ENCODE results near the gene TTC12. TPM values are rescaled to one million over a fixed set of nuclear protein-coding genes. Genes with fewer than 3 reads are reported as not detected.

The TTC12 gene
- total and polyA plus RNA-seq, 2 donors (not counting 3 experiments of a cell fraction or from before 2014, with no cell fraction given): 2.2 to 2.9 TPM

GRCh38 chr11:113322158-113322557 is 7.8 kb downstream of the TTC12 start:
- FAIRE-seq (no peak), DNase-seq (ENCODE audit: low read depth, low spot score) (no peak)
- dilution Hi-C loops (cut with MboI; ENCODE audit: extremely low pct_ligation_motif_present, low sequenced_read_pairs): no loop called here
- Histone ChIP-seq H3K27ac (ENCODE audit: insufficient read depth, low read depth, low read length) (no peak overlapping the region), H3K9me1 (replicated peaks; ENCODE audit: control insufficient read depth, extremely low read depth, insufficient read depth, low read length) (no peaks in the 10 kb centered on the region), H3K4me2 (ENCODE audit: insufficient read depth, low read length) (no peak overlapping the region), H3K4me3 (replicated peaks in 1 of 3; ENCODE audit: insufficient read depth in 1 of 3, low read depth in 1 of 3, low read length in 3 of 3) (no peak overlapping the region), H3K9me3 (replicated peaks; ENCODE audit: control insufficient read depth, insufficient read depth, low read length) (no peaks in the 10 kb centered on the region), H3K36me3 (ENCODE audit: control insufficient read depth in 2 of 2, extremely low read depth in 1 of 2, insufficient read depth in 2 of 2, low read length in 2 of 2) (no peaks in the 10 kb centered on the region), H2AFZ (ENCODE audit: low read depth, low read length) (no peak overlapping the region), H3K79me2 (ENCODE audit: control insufficient read depth, insufficient read depth, low read length) (no peaks in the 10 kb centered on the region), H3K9ac (replicated peaks; ENCODE audit: extremely low read depth, insufficient read depth, low read length) (no peak overlapping the region), H3K4me1 (ENCODE audit: control insufficient read depth, extremely low read depth, insufficient read depth, low read length) (no peaks in the 10 kb centered on the region), H3K27me3 (ENCODE audit: control insufficient read depth in 2 of 2, insufficient read depth in 2 of 2, low read length in 2 of 2) (no peaks in the 10 kb centered on the region), H4K20me1 (replicated peaks; ENCODE audit: control insufficient read depth, extremely low read depth, insufficient read depth, low read length) (no peaks in the 10 kb centered on the region)
- TF ChIP-seq CTCF (IDR thresholded peaks at IDR 0.05; ENCODE audit: extremely low read depth in 1 of 2, insufficient read depth in 1 of 2, low read depth in 1 of 2, low read length in 2 of 2) (no peak), JUN (IDR thresholded peaks at IDR 0.05; ENCODE audit: borderline replicate concordance, insufficient read depth, insufficient read length, low read depth) (no peak), FOS (IDR thresholded peaks at IDR 0.05; ENCODE audit: borderline replicate concordance, insufficient read depth, low read length) (no peak), EZH2 (IDR thresholded peaks at IDR 0.05; ENCODE audit: borderline replicate concordance, low read depth, low read length, severe bottlenecking) (no peak), MYC (IDR thresholded peaks at IDR 0.05; ENCODE audit: low read depth, low read length) (no peak), MAX (IDR thresholded peaks at IDR 0.05; ENCODE audit: insufficient read depth, insufficient read length) (no peak), POLR2A (IDR thresholded peaks at IDR 0.05; ENCODE audit: low read depth, low read length) (no peak), POLR2AphosphoS5 (IDR thresholded peaks at IDR 0.05; ENCODE audit: insufficient read depth, low read depth, low read length) (no peak), GATA2 (IDR thresholded peaks at IDR 0.05; ENCODE audit: insufficient read depth, insufficient read length, low read depth, low read length) (no peak)
- intact Hi-C loops (cut with micrococcal nuclease): no loop called here
- ChIA-PET CTCF (interaction anchor here (1.1 kb wide), 1 partner anchor 452 kb away, joined by 3 read pairs; the partner anchor contains the start of gene ZW10), POLR2A (no interaction called here)
- BruUV-seq (replicated peaks): no TSS peak
